AG08395 (cell line): ENCODE results near the gene GABBR2.

Source experiments
- DNase-seq: peaks from one replicate; pipeline ENCODE4 v3.0.0; 2012; ENCODE audit warnings: mixed read lengths, low spot score

The GABBR2 gene

GRCh38 chr9:98321269-98321668, 387.5 kb downstream of the GABBR2 start:
- no peak for DNase-seq

DNA sequence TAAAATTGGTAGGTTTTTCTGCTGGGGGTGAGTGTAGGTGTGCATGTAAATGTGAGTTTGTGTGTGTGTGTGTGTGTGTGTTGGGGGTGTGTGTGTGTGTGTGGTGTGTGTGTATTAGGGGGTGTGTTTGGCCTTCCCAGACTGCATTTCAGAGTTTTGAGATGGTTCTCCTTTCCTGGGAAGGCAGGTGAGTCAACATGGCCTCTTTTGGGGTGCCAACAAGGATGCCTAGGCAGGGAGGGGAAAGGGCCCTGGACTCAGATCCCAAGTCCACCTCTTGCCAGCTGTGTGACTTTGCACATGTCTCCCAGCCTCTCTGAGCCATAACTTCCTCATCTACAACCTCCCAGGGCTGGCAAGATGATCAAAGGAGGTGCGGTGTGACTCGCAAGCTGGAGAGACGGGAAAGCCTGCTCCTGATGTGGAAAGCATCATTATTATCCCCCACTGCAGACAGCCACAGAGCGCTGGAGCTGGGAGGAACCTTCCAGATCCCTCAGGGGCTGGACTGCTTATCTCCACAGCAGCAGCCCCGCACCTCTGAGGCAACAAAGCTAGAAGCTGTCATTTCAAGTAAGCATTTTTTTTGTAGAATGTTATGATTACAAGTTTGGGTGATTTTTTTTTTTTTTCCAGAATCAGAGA, 389.8 kb downstream of the GABBR2 start:
- DNase-seq: peak; percentile 50

DNA sequence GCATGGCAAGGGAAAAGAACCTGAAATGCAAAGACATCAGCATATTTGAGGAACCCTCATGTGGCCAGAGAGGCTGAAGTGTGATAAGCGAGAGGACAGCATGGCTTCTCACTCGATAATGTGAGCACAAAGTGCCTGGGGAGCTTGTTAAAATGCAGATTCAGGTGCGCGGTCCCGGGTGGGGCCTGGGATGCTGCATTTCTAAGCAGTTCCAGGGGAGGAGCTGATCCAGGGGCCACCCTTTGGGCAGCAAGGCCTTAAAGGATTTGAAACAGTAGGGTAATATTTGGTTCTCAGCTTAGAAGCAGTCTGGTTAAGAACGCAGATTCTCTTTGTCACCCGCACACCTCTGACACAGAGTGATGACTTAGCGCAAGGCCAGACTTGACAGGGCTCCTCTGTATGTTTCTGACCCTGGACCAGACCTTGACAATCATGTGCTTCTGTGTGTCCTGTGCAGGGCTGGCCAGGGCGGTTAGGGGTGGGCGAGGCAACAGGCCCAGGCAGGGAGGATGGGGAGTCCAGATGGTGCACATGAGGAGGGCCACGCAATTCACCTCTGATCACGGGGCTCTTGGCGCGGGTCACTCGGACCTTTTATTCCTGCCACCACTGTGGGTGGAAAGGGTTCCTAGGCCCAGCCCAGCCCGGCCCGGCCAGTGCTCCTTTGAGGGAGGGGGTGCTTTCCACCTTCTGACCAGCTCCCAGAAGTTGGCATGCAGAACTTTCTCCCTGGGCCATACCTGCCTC, 390.5 kb downstream of the GABBR2 start:
- DNase-seq: no peak

- DNase-seq: peak; percentile 40
These were observed 391.4 kb downstream of the GABBR2 start for GRCh38 chr9:98317134-98317857.

- no peak for DNase-seq
These were observed 392.1 kb downstream of the GABBR2 start for GRCh38 chr9:98316445-98317133.

- DNase-seq: peak; percentile 93
These were observed 393.1 kb downstream of the GABBR2 start for GRCh38 chr9:98315551-98316060.

GRCh38 chr9:98315067-98315453, 393.7 kb downstream of the GABBR2 start:
- no peak for DNase-seq

GRCh38 chr9:98314381-98315066, 394.2 kb downstream of the GABBR2 start:
- peak; percentile 44 for DNase-seq

GRCh38 chr9:98312365-98312764, 396.4 kb downstream of the GABBR2 start:
- no peak for DNase-seq

DNA sequence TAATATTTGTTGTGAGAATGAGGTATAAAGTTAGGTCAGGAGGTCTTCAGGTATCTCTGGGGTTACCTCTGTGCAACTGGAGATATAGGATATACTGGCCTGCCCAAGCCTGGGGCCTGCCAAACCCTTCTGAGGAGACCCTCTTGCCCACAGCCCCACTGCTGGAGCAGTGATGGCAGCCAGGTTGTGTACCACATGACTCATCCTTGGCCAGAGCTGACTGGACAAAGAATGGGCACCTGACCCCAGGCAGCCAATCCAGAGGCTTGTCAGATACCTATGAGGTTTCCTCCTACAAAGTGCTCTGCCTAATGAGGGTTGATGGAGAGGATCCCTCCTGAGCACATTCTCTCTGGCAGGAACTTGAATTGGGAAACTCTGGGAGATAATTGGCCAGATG, 397.2 kb downstream of the GABBR2 start:
- DNase-seq: no peak

DNA sequence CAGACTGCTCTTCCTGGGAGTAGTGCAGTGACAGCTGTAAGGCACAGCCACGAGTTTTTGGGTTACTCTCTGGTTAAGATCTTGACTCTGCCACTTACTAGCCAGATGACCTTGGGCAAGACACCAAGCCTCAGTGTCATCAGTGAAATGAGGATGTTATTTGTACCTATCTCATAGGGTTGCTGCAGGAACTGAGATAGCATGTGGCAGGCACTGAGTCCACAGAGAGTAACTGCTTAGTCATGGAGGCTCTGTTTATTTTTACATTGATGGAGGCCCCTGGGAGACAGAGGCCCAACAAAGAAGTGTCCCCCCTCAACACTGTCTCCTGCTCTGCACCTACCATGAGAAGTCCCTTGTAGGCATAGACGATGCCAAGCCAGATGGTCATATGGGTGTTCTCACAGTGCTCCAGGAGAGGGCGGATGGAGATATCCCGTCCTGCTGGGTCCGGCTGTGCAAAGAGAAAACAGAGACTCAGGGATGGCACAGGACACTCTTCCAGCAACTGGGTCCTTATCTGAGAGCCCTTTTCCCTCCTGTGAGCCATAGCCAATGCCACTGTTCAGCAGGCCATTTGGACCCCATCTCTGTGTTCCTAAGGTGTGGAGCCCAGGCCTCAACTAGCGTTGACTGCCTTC, 397.9 kb downstream of the GABBR2 start:
- no peak for DNase-seq

GRCh38 chr9:98306384-98307145, 402.2 kb downstream of the GABBR2 start:
- no peak for DNase-seq

DNA sequence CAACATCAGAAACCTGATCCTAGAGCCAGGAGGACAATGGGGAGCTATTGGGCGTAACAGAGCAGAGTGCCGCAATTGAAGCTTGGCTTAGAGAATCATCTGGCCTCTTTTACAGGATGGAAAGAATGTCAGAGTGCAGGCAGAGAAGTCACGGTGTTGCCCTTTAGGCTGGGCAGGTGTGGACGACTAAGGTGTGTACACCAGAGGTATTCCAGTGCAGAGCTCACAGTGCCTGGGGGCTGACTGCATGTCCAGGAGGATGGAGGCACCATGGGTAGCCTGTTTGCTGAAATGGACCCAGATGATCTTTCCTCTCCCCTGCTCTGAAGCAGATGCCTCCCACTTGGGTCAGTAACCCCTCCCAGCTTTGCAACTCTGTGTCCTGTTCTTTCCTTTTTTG, 404.4 kb downstream of the GABBR2 start:
- no peak for DNase-seq

- no peak for DNase-seq
These were observed 405.1 kb downstream of the GABBR2 start for GRCh38 chr9:98303633-98304125.

GRCh38 chr9:98302938-98303632, 405.6 kb downstream of the GABBR2 start:
- no peak for DNase-seq

GRCh38 chr9:98302150-98302549, 406.6 kb downstream of the GABBR2 start:
- no peak for DNase-seq

DNA sequence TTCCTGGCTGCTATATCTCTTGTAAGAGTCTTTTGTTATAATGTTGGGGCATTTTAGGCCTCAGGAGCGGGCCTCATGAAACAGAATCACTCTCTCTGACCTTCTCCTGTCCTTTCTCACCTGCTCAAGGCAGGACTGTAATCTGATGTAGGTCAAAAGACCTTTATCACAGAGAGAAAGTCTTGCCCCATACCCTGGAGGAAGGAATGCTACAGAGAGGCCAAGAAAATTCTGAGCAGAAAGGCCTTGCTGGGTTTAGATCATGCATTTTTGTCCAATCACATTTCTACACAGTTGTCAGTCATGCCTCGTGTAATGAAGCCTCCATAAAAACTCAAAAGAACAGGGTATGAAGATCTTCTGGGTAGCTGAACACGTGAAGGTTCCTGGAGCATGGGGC, 408.1 kb downstream of the GABBR2 start:
- no peak for DNase-seq

DNA sequence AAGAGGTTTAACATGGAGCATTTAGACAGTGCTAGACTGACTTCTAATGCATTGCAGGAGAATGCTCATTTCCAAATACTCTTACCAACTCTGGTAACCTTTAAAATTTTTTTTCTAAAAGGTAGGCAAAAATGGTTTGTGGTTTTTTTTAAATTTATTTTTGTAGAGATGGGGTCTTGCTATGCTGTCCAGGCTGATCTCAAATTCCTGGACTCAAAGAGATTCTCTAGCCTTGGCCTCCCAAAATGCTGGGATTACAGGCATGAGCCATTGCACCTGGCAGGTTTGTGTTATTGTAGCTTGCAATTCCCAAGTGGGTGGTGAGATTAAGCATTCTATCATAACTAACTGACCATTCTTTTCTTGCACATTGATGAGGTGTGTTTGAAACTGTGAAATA, 410.3 kb downstream of the GABBR2 start:
- DNase-seq: no peak

DNA sequence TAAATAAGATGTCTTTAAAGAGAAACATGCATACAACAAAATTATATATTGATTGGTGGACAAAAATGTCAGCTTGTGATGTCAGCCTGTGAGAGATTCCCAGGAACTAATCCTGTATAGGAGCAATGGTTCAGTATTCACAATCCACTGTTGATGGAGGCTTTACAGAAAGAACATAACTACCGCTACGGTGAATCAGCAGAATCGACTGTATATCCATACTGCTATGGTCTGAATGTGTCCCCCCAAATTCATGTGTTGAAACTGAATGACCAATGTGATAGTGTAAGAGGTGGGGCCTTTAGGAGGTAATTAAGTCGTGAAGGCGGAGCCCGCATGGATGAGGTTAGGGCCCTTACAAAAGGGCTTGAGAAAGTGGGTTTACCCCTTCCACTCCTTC, 412.9 kb downstream of the GABBR2 start:
- DNase-seq: no peak

DNA sequence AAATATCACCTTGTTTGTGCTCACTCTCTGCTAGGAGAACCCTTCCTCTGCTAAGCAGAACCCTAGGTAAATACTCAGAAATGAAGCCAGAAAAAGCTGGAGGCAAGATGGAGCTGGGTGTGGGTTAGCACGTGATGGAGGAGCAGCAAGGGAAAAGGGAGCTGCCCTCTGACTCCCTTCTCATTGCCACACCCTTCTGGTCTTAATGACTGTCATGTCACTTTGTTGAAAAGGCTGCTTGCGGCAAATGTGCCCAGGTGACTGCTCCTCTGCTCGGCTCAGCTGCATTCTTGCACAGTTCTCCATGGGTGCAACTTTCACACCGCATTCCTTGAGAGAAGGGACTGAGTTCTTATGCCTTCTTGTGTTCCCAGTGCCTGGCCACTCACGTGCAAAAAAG, 416.9 kb downstream of the GABBR2 start:
- no peak for DNase-seq
